Astrocyte of the spinal cord (primary cell): Measurements from ENCODE around the gene TMSB15C.

Experiments
- DNase-seq: peaks from one replicate; pipeline ENCODE4 v3.0.0; 2011; ENCODE audit warnings: low read depth, low spot score
- H3K4me3 ChIP-seq: 2 replicates; pipeline ENCODE4 v1.5.1; 2011; ENCODE audit warnings: low read depth, mild to moderate bottlenecking, low read length, moderate library complexity
- CTCF ChIP-seq: IDR thresholded peaks from 2 replicates; pipeline ENCODE4 v1.5.1; 2012; ENCODE audit warnings: low read depth, mild to moderate bottlenecking, low read length, inconsistent platforms
- in situ Hi-C: cut with HindIII; loops from 2 replicates; pipeline ENCODE4 v1.10.0; 2017; ENCODE audit warnings: low sequenced_read_pairs

Gene TMSB15C

GRCh38 chrX:104041003-104041402 is 35.0 kb downstream of the TMSB15C start:
- H3K4me3 ChIP-seq = no peak overlapping the region
- TF ChIP-seq CTCF = no peak
- in situ Hi-C loops = no loop called here
- no peak for DNase-seq

- no peak for DNase-seq
- in situ Hi-C loops = no loop called here
- TF ChIP-seq CTCF = no peak
- no peak within 1 kb of the TSS for H3K4me3 ChIP-seq
These were observed 36.1 kb downstream of the TMSB15C start, which contains the start of gene H2BW2 for GRCh38 chrX:104039689-104040505. TSS of gene H2BW2 (plus strand) at chrX:104039956. CDS start at chrX:104039995, 39 bp downstream.
